Gastrocnemius medialis (tissue), 4 donors: Measurements from ENCODE around the gene ADGRD1.
"Not testable (repeated sequence)": the region's sequence is repeated elsewhere in the genome, so short reads cannot be mapped to it uniquely, and the experiment has no call there.

Experiments
- POLR2A ChIP-seq, 2 donors: fragments of 450-650 bp; IDR thresholded peaks; one replicate each; pipeline ENCODE4 v1.6.1; 2017; ENCODE audit warnings: antibody characterized with exemption in 2 of 2, mild to moderate bottlenecking in 2 of 2, moderate library complexity in 2 of 2
- TF ChIP-seq, protein P1 (sequence below), 5 experiments: fragments of 450-650 bp in 3 of 5; fragments of 200-600 bp in 2 of 5; sonication (generic) in 2 of 5; IDR thresholded peaks in 4 of 5; conservative IDR thresholded peaks in 1 of 5; 1 replicate in 4 of 5; 2 replicates in 1 of 5; pipeline ENCODE4 v1.5.1; 2016 to 2019; ENCODE audit warnings: antibody characterized with exemption in 5 of 5, mild to moderate bottlenecking in 3 of 5, moderate library complexity in 3 of 5

DNA sequence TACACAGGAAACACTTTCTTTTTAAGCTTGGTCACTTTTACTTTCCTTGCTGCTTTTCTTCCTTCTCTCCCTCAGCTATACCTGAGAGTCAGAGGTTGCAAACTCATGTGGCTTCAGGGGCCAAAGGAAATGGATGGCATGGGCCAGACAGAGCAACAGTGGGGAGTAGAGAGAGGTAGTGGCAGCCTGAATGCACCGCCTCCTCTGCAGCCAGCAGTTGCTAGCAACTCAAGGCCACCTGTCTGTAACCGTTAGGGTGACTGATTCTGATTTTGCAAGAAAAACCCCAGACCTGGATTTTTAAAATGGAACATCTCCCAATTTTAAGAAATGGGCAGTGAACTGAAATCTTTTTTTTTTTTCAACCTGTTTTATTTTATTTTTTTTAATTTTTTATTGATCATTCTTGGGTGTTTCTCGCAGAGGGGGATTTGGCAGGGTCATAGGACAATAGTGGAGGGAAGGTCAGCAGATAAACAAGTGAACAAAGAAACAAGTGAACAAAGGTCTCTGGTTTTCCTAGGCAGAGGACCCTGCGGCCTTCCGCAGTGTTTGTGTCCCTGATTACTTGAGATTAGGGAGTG lies 41.8 kb downstream of the ADGRD1 start:
- TF ChIP-seq POLR2A (IDR thresholded peaks at IDR 0.05) = not testable (repeated sequence)
- TF ChIP-seq, protein P1, sequence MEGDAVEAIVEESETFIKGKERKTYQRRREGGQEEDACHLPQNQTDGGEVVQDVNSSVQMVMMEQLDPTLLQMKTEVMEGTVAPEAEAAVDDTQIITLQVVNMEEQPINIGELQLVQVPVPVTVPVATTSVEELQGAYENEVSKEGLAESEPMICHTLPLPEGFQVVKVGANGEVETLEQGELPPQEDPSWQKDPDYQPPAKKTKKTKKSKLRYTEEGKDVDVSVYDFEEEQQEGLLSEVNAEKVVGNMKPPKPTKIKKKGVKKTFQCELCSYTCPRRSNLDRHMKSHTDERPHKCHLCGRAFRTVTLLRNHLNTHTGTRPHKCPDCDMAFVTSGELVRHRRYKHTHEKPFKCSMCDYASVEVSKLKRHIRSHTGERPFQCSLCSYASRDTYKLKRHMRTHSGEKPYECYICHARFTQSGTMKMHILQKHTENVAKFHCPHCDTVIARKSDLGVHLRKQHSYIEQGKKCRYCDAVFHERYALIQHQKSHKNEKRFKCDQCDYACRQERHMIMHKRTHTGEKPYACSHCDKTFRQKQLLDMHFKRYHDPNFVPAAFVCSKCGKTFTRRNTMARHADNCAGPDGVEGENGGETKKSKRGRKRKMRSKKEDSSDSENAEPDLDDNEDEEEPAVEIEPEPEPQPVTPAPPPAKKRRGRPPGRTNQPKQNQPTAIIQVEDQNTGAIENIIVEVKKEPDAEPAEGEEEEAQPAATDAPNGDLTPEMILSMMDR (IDR thresholded peaks at IDR 0.05 in 4 of 5, conservative IDR thresholded peaks at IDR 0.05 in 1 of 5) = not testable (repeated sequence)
